Keratinocyte (primary cell): ENCODE data around the gene NLRP9. TPM values are rescaled to one million over a fixed set of nuclear protein-coding genes. Genes with fewer than 3 reads are reported as not detected.

Source experiments
- DNase-seq: peaks from one replicate; pipeline ENCODE4 v3.0.0-alpha.2; 2011; ENCODE audit warnings: low read depth, missing footprints, low spot score
- FAIRE-seq: peaks from 2 replicates; lab custom pipeline; 2011; peaks lifted over from hg19 to GRCh38; lab: Jason Lieb, UNC
- H2AFZ ChIP-seq: 2 replicates; pipeline ENCODE4 v1.6.0; 2012; ENCODE audit warnings: low read length, control low read depth, inconsistent platforms; ENCODE audit not compliant: control insufficient read depth
- H3K27ac ChIP-seq: 2 replicates; pipeline ENCODE4 v1.5.1; 2011; ENCODE audit warnings: low read length; ENCODE audit not compliant: control insufficient read depth, insufficient read depth
- H3K27me3 ChIP-seq: 3 replicates; pipeline ENCODE4 v1.6.0; 2011; ENCODE audit warnings: low read length; ENCODE audit not compliant: control insufficient read depth, insufficient read depth; ENCODE audit errors: extremely low read depth
- H3K36me3 ChIP-seq, 2 experiments: 2 replicates in 1 of 2; 3 replicates in 1 of 2; pipeline ENCODE4 v1.5.1; 2011; ENCODE audit warnings: low read length in 2 of 2, mild to moderate bottlenecking in 1 of 2; ENCODE audit not compliant: control insufficient read depth in 2 of 2, insufficient read depth in 2 of 2; ENCODE audit errors: extremely low read depth in 1 of 2
- H3K4me1 ChIP-seq: 3 replicates; pipeline ENCODE4 v1.5.1; 2011; ENCODE audit warnings: low read length; ENCODE audit not compliant: control insufficient read depth, insufficient read depth; ENCODE audit errors: extremely low read depth
- H3K4me2 ChIP-seq: 3 replicates; pipeline ENCODE4 v1.6.0; 2011; ENCODE audit warnings: low read depth, low read length; ENCODE audit not compliant: control insufficient read depth, insufficient read depth; ENCODE audit errors: extremely low read depth
- H3K4me3 ChIP-seq, 3 experiments: fragments of 200-600 bp in 1 of 3; sonication (generic) in 1 of 3; 2 replicates in 2 of 3; 3 replicates in 1 of 3; pipeline ENCODE4 v1.5.1; 2011 to 2016; ENCODE audit warnings: low read length in 3 of 3, mild to moderate bottlenecking in 3 of 3, control low read depth in 2 of 3, inconsistent platforms in 1 of 3, low read depth in 1 of 3, mixed read lengths in 1 of 3, mixed run types in 1 of 3, moderate library complexity in 1 of 3; ENCODE audit not compliant: control insufficient read depth in 2 of 3, insufficient read depth in 2 of 3; ENCODE audit errors: extremely low read depth in 1 of 3
- H3K79me2 ChIP-seq: 2 replicates; pipeline ENCODE4 v1.6.0; 2012; ENCODE audit warnings: low read length; ENCODE audit not compliant: control insufficient read depth, insufficient read depth
- H3K9ac ChIP-seq: 3 replicates; pipeline ENCODE4 v1.6.0; 2011; ENCODE audit warnings: low read length; ENCODE audit not compliant: control insufficient read depth, insufficient read depth; ENCODE audit errors: extremely low read depth
- H3K9me1 ChIP-seq: 3 replicates; pipeline ENCODE4 v1.6.0; 2011; ENCODE audit warnings: low read length; ENCODE audit not compliant: control insufficient read depth, insufficient read depth; ENCODE audit errors: extremely low read depth
- H3K9me3 ChIP-seq: 2 replicates; pipeline ENCODE4 v1.5.1; 2012; ENCODE audit warnings: low read depth, low read length; ENCODE audit not compliant: control insufficient read depth
- H4K20me1 ChIP-seq: 3 replicates; pipeline ENCODE4 v1.6.0; 2011; ENCODE audit warnings: low read length; ENCODE audit not compliant: control insufficient read depth, insufficient read depth; ENCODE audit errors: extremely low read depth
- CTCF ChIP-seq, 3 experiments: IDR thresholded peaks in 1 of 3; conservative IDR thresholded peaks in 1 of 3; optimal IDR thresholded peaks in 1 of 3; 2 replicates in 2 of 3; 3 replicates in 1 of 3; pipeline versions ENCODE3 to v1.5.1; 2011; ENCODE audit warnings: low read length in 3 of 3, mild to moderate bottlenecking in 3 of 3, moderate library complexity in 2 of 3, control low read depth in 1 of 3, inconsistent platforms in 1 of 3; ENCODE audit not compliant: insufficient read depth in 2 of 3; ENCODE audit errors: extremely low read depth in 1 of 3
- EZH2 ChIP-seq: IDR thresholded peaks from one replicate; pipeline ENCODE4 v1.6.1; 2012; ENCODE audit warnings: inconsistent platforms, mild to moderate bottlenecking, low read length, moderate library complexity
- dilution Hi-C: fragments of 300-500 bp; cut with MboI; formaldehyde crosslinking; loops from one replicate; pipeline ENCODE4 v1.7.0; 2020; ENCODE audit warnings: low sequenced_read_pairs; ENCODE audit not compliant: extremely low pct_ligation_motif_present
- polyA plus RNA-seq, 5 experiments: library from polyadenylated mRNA; depleted of rRNA in 3 of 5; stranded (reverse) in 3 of 5; stranded (forward) in 1 of 5; unstranded in 1 of 5; fragments of >200 nt; gene quantifications; 1 replicate in 1 of 5; 2 replicates in 3 of 5; 3 replicates in 1 of 5; pipeline versions ENCODE4 v1.2.1 to v1.2.3, GENCODE V29; 2011 to 2012; ENCODE audit warnings: missing spikeins in 2 of 5, low read depth in 1 of 5, low replicate concordance in 1 of 5

Gene NLRP9
- polyA plus RNA-seq, 1 donor (not counting 4 experiments of a cell fraction or from before 2014, with no cell fraction given): not detected

DNA sequence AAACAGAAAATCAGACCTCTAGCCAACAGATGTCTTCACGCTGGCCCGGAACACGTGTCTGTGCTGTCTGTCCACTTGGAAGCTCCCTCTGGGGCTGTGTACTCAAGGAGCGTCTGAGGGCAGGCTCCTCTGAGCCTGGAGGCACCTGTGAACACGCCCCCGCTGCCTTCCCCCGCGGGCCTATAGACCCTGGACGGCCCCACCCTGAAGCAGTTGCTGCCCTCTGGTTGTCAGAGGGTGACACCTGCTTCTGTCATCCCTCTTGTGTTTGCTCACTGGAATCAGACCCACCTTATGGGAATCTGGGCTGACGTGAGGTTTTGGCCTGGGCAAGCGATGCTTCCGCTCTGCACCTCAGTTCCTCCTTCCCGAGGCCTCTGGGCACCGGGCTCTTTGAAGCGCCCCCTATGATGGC is 44.0 kb downstream of the NLRP9 start:
- no peak for FAIRE-seq
- DNase-seq: no peak

DNA sequence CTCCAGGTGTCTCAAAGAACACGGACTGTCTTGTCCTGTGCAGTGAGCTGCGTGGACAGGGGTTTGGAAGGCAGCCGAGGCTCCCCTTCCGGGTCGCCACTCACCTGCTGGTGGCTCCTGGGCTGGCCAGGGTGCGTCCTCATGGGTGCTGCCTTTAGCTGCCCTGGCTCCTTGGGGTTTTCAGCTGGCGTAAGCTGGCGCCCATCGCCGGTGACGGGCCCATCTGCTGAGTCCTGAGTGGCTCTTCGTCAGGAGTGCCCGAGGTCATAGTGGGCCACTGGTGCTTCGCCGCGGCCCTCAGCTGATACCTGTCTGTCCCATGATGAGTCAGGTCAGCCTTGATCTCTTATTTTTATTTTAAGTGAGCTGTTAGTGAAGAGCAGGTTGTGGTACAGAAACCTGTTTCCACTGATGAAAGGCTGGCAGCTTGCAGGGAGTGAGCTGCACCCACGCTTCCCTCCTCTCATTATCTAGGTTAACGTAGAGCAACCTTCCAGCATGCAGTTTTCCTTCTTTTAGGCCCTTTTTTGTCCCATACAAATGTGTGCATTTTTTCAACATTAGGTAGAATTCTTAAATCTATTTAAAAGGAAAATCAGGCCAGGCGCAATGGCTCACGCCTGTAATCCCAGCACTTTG is 44.7 kb downstream of the NLRP9 start:
- DNase-seq (no peak), FAIRE-seq (no peak)
- Histone ChIP-seq H3K79me2 (no peaks in the 10 kb centered on the region), H4K20me1 (no peaks in the 10 kb centered on the region), H3K4me3 (no peak overlapping the region), H3K4me1 (no peaks in the 10 kb centered on the region), H3K27ac (no peak overlapping the region), H3K9ac (no peak overlapping the region), H3K9me3 (no peaks in the 10 kb centered on the region), H3K9me1 (no peaks in the 10 kb centered on the region), H2AFZ (no peak overlapping the region), H3K27me3 (no peaks in the 10 kb centered on the region), H3K36me3 (peaks cover 10 to 40% of the 10 kb centered on the region in 2 experiments), H3K4me2 (no peak overlapping the region)
- TF ChIP-seq CTCF (optimal IDR thresholded peaks at IDR 0.05 in 1 of 3, IDR thresholded peaks at IDR 0.05 in 1 of 3, conservative IDR thresholded peaks at IDR 0.05 in 1 of 3; ENCODE audit: extremely low read depth in 1 of 3, insufficient read depth in 2 of 3, low read length in 3 of 3): no peak
- TF ChIP-seq EZH2: no peak
- dilution Hi-C loops: no loop called here

More for the DNA sequence above, 44.0 kb downstream of the NLRP9 start:
- dilution Hi-C loops: no loop called here
- Histone ChIP-seq H3K27ac (no peak overlapping the region), H2AFZ (no peak overlapping the region), H3K9me3 (no peaks in the 10 kb centered on the region), H3K9ac (no peak overlapping the region), H3K27me3 (no peaks in the 10 kb centered on the region), H4K20me1 (no peaks in the 10 kb centered on the region), H3K4me3 (no peak overlapping the region), H3K4me1 (no peaks in the 10 kb centered on the region), H3K79me2 (no peaks in the 10 kb centered on the region), H3K36me3 (peaks cover 10 to 40% of the 10 kb centered on the region in 2 experiments), H3K4me2 (no peak overlapping the region), H3K9me1 (no peaks in the 10 kb centered on the region)
- TF ChIP-seq EZH2 (no peak), CTCF (optimal IDR thresholded peaks at IDR 0.05 in 1 of 3, IDR thresholded peaks at IDR 0.05 in 1 of 3, conservative IDR thresholded peaks at IDR 0.05 in 1 of 3; ENCODE audit: extremely low read depth in 1 of 3, insufficient read depth in 2 of 3, low read length in 3 of 3) (no peak)
